Vagina (tissue), 2 donors: ENCODE data around the gene C1orf174.

Source experiments
- POLR2A ChIP-seq, 2 donors: fragments of 450-650 bp; IDR thresholded peaks; one replicate each; pipeline ENCODE4 v1.6.1; 2017; ENCODE audit warnings: antibody characterized with exemption in 2 of 2, mild to moderate bottlenecking in 2 of 2, moderate library complexity in 2 of 2
- POLR2AphosphoS5 ChIP-seq, 2 donors: sonication (generic); formaldehyde crosslinking; IDR thresholded peaks; one replicate each; pipeline ENCODE4 v1.9.0; 2017; ENCODE audit warnings: antibody characterized with exemption in 2 of 2, mild to moderate bottlenecking in 2 of 2, low read depth in 1 of 2; ENCODE audit not compliant: insufficient read depth in 1 of 2
- TF ChIP-seq, protein P1 (sequence below), 3 experiments: fragments of 450-650 bp in 2 of 3; fragments of 200-600 bp in 1 of 3; sonication (generic) in 1 of 3; IDR thresholded peaks; one replicate each; pipeline ENCODE4 v1.5.1; 2017 to 2019; ENCODE audit warnings: antibody characterized with exemption in 3 of 3, mild to moderate bottlenecking in 2 of 3, moderate library complexity in 2 of 3

DNA sequence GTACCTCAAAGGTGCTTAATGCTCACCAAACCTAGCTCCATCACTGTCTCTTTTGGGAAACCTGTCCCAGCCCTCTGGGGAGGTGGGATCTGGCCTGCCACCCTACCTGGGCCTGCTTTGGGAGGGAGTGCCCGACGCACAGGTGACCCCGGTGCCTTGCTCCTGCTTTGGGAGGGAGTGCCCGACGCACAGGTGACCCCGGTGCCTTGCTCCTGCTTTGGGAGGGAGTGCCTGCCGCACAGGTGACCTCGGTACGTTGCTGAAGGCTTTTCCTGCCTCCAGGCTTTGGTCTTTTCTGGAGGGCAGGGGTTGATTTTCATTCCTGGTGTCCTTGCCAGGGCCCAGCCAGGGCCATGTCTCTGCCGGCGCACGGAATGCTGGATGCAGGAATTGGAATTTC, 25.2 kb upstream of the C1orf174 start:
- TF ChIP-seq, protein P1, sequence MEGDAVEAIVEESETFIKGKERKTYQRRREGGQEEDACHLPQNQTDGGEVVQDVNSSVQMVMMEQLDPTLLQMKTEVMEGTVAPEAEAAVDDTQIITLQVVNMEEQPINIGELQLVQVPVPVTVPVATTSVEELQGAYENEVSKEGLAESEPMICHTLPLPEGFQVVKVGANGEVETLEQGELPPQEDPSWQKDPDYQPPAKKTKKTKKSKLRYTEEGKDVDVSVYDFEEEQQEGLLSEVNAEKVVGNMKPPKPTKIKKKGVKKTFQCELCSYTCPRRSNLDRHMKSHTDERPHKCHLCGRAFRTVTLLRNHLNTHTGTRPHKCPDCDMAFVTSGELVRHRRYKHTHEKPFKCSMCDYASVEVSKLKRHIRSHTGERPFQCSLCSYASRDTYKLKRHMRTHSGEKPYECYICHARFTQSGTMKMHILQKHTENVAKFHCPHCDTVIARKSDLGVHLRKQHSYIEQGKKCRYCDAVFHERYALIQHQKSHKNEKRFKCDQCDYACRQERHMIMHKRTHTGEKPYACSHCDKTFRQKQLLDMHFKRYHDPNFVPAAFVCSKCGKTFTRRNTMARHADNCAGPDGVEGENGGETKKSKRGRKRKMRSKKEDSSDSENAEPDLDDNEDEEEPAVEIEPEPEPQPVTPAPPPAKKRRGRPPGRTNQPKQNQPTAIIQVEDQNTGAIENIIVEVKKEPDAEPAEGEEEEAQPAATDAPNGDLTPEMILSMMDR (IDR thresholded peaks at IDR 0.05), result no peak
- TF ChIP-seq POLR2AphosphoS5 (IDR thresholded peaks at IDR 0.05; ENCODE audit: insufficient read depth in 1 of 2, low read depth in 1 of 2) (no peak), POLR2A (IDR thresholded peaks at IDR 0.05) (no peak)
